Mesenchymal stem cell (in vitro differentiated cells and primary cell): ENCODE measurements around the gene TMEM132A.

Experiments
- DNase-seq: peaks from one replicate; pipeline ENCODE4 v3.0.0-alpha.2; 2013
- H2AFZ ChIP-seq: one replicate; pipeline ENCODE4 v1.6.1; 2013; ENCODE audit warnings: low read depth, mild to moderate bottlenecking, control low read depth, inconsistent platforms, low read length, moderate library complexity
- H2AK5ac ChIP-seq: 2 replicates; pipeline ENCODE4 v1.6.1; 2013; ENCODE audit warnings: low read length, moderate library complexity, mild to moderate bottlenecking, inconsistent platforms; ENCODE audit not compliant: severe bottlenecking
- H2BK120ac ChIP-seq: one replicate; pipeline ENCODE4 v1.6.1; 2013; ENCODE audit warnings: low read depth, mild to moderate bottlenecking, inconsistent platforms, low read length, moderate library complexity
- H2BK12ac ChIP-seq, 2 experiments: one replicate each; pipeline ENCODE4 v1.6.1; 2013; ENCODE audit warnings: inconsistent platforms in 2 of 2, low read length in 2 of 2, mild to moderate bottlenecking in 2 of 2, moderate library complexity in 2 of 2, control low read depth in 1 of 2
- H2BK15ac ChIP-seq: one replicate; pipeline ENCODE4 v1.6.1; 2013; ENCODE audit warnings: mild to moderate bottlenecking, low read depth, inconsistent platforms; ENCODE audit not compliant: poor library complexity, severe bottlenecking
- H2BK5ac ChIP-seq: 2 replicates; pipeline ENCODE4 v1.6.1; 2013; ENCODE audit warnings: low read depth, mild to moderate bottlenecking, low read length, control low read depth, inconsistent platforms; ENCODE audit not compliant: poor library complexity, severe bottlenecking
- H3K14ac ChIP-seq, 2 experiments: one replicate each; pipeline ENCODE4 v1.6.1; 2013; ENCODE audit warnings: inconsistent platforms in 2 of 2, low read length in 2 of 2, control low read depth in 1 of 2, mild to moderate bottlenecking in 1 of 2, moderate library complexity in 1 of 2
- H3K18ac ChIP-seq, 2 experiments: one replicate each; pipeline ENCODE4 v1.6.1; 2013; ENCODE audit warnings: inconsistent platforms in 2 of 2, low read length in 2 of 2, control low read depth in 1 of 2, low read depth in 1 of 2, mild to moderate bottlenecking in 1 of 2
- H3K23ac ChIP-seq, 2 experiments: one replicate each; pipeline ENCODE4 v1.6.1; 2013; ENCODE audit warnings: inconsistent platforms in 2 of 2, low read length in 2 of 2, mild to moderate bottlenecking in 2 of 2, moderate library complexity in 2 of 2, control low read depth in 1 of 2
- H3K27ac ChIP-seq: 2 replicates; pipeline ENCODE4 v1.5.1; 2013; ENCODE audit warnings: mild to moderate bottlenecking, moderate library complexity, low read length, control low read depth, inconsistent platforms; ENCODE audit not compliant: poor library complexity, severe bottlenecking
- H3K27me3 ChIP-seq, 2 experiments: 2 replicates each; pipeline versions ENCODE4 v1.6.1 to v1.7.0; 2013; ENCODE audit warnings: low read length in 2 of 2, mild to moderate bottlenecking in 2 of 2, moderate library complexity in 2 of 2, control low read depth in 1 of 2, inconsistent platforms in 1 of 2; ENCODE audit not compliant: control insufficient read depth in 1 of 2, insufficient read depth in 1 of 2
- H3K36me3 ChIP-seq, 2 experiments: 2 replicates each; pipeline versions ENCODE4 v1.6.1 to v1.7.0; 2013; ENCODE audit warnings: low read length in 2 of 2, control low read depth in 1 of 2, inconsistent platforms in 1 of 2, low read depth in 1 of 2, mild to moderate bottlenecking in 1 of 2; ENCODE audit not compliant: insufficient read depth in 2 of 2, control insufficient read depth in 1 of 2
- H3K4ac ChIP-seq, 2 experiments: one replicate each; pipeline ENCODE4 v1.6.1; 2013; ENCODE audit warnings: inconsistent platforms in 2 of 2, low read length in 2 of 2, mild to moderate bottlenecking in 2 of 2, moderate library complexity in 2 of 2, control low read depth in 1 of 2, low read depth in 1 of 2
- H3K4me1 ChIP-seq: 2 replicates; pipeline ENCODE4 v1.6.1; 2013; ENCODE audit warnings: low read depth, low read length, control low read depth; ENCODE audit not compliant: control insufficient read depth, insufficient read depth
- H3K4me2 ChIP-seq: 2 replicates; pipeline ENCODE4 v1.6.1; 2013; ENCODE audit warnings: low read length, mild to moderate bottlenecking, inconsistent platforms; ENCODE audit not compliant: poor library complexity, severe bottlenecking
- H3K4me3 ChIP-seq, 2 experiments: 2 replicates each; pipeline versions ENCODE4 v1.5.1 to v1.7.0; 2013; ENCODE audit warnings: low read length in 2 of 2, mild to moderate bottlenecking in 2 of 2, control low read depth in 1 of 2, low read depth in 1 of 2; ENCODE audit not compliant: insufficient read depth in 1 of 2
- H3K79me1 ChIP-seq: replicated peaks from 2 replicates; pipeline ENCODE4 v1.6.1; 2013; ENCODE audit warnings: mild to moderate bottlenecking, control low read depth, low read length, inconsistent platforms; ENCODE audit not compliant: poor library complexity, severe bottlenecking
- H3K9ac ChIP-seq: 2 replicates; pipeline ENCODE4 v1.7.0; 2013; ENCODE audit warnings: mild to moderate bottlenecking, low read length, moderate library complexity
- H3K9me3 ChIP-seq: 2 replicates; pipeline ENCODE4 v1.7.0; 2013; ENCODE audit warnings: mild to moderate bottlenecking, low read length; ENCODE audit not compliant: control insufficient read depth
- H4K8ac ChIP-seq: one replicate; pipeline ENCODE4 v1.6.1; 2013; ENCODE audit warnings: inconsistent platforms, mild to moderate bottlenecking, low read length, moderate library complexity
- H4K91ac ChIP-seq: one replicate; pipeline ENCODE4 v1.6.1; 2013; ENCODE audit warnings: mild to moderate bottlenecking, low read length, inconsistent platforms
- WGBS: methylation state at CpG from one replicate; pipeline ENCODE4 v1.1.7; 2013; ENCODE audit warnings: mixed read lengths; 5-methylcytosine and 5-hydroxymethylcytosine counted together

TMEM132A gene

DNA sequence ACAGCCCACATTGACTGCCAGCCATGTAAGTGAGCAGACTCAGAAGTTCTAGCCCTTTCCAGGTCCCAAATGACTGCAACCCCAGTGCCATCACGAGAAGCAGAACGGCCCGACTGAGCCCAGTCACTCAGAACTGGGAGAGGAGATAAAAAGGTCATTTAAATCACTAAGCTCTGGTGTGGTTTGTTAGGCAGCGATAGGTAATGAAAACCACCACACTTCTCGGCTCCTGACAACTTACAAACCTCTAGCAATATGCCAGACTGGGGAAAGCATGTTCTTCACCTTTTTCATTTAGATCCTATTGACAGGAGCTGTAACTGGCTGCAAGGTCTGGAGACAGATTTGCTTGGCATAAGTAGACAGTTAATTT lies 21.0 kb downstream of the TMEM132A start:
- 82% methylated on average over 3 of the region's 5 CpGs for WGBS
- H3K9ac ChIP-seq: no peak overlapping the region
- H4K8ac ChIP-seq: no peak overlapping the region

DNA sequence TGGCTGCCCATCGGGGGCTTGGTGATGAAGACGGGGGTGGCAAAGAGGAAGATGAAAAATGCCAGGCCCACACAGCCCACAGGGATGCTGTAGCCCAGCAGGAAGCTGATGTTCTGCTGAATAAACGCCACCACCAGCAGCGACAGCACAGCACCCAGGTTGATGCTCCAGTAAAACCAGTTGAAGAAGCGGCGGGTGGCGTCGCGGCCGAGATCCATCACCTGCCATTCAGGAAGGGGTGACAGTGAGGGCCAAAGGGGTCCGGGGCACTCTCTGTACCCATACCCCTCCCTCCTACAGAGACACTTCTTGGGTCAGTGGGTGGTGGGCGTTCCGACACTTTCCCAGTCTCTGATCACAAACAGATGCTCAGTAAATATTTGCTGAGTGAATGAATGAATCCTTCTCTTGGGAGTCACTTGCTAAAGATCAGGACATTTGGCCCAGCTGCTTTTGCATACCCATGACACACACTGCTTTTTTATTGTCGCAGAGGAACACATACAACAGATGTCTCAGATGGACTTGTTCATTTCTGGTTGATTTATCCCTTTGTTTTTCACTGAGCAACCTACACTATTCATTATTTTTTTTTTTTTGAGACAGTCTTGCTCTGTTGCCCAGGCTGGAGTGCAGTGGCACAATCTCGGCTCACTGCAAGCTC lies 22.5 kb downstream of the TMEM132A start:
- Histone ChIP-seq H3K14ac (no peak overlapping the region), H3K23ac (no peak overlapping the region), H2BK15ac (no peak overlapping the region), H3K9ac (no peak overlapping the region), H3K9me3 (no peaks in the 10 kb centered on the region), H2BK5ac (no peak overlapping the region), H3K4me1 (peaks cover 14% of the 10 kb centered on the region), H3K4ac (no peak overlapping the region), H3K27ac (no peak overlapping the region), H3K79me1 (peaks cover 10% of the 10 kb centered on the region), H2BK120ac (no peak overlapping the region), H3K36me3 (peaks cover 21 to 37% of the 10 kb centered on the region in 2 experiments), H4K8ac (no peak overlapping the region), H3K27me3 (no peaks in the 10 kb centered on the region), H3K4me2 (no peak overlapping the region), H3K4me3 (no peak overlapping the region), H3K18ac (no peak overlapping the region), H2AK5ac (no peak overlapping the region), H2AFZ (no peak overlapping the region), H4K91ac (no peak overlapping the region), H2BK12ac (no peak overlapping the region)
- 89% methylated on average over 6 of the region's 15 CpGs for WGBS
- DNase-seq: no peak

More for the DNA sequence above, 21.0 kb downstream of the TMEM132A start:
- H3K4ac ChIP-seq: no peak overlapping the region
- H2AK5ac ChIP-seq: no peak overlapping the region
- no peak overlapping the region for H3K14ac ChIP-seq
- H3K27ac ChIP-seq: no peak overlapping the region
- no peak overlapping the region for H2BK15ac ChIP-seq
- no peak overlapping the region for H2BK5ac ChIP-seq
- H3K9me3 ChIP-seq: no peaks in the 10 kb centered on the region
- DNase-seq: no peak
- H2AFZ ChIP-seq: no peak overlapping the region
- no peak overlapping the region for H4K91ac ChIP-seq
- peaks cover 6% of the 10 kb centered on the region for H3K79me1 ChIP-seq
- H3K36me3 ChIP-seq: peaks cover 27 to 51% of the 10 kb centered on the region in 2 experiments
- H3K4me3 ChIP-seq: no peak overlapping the region
- H2BK12ac ChIP-seq: no peak overlapping the region
- no peak overlapping the region for H3K18ac ChIP-seq
- H3K23ac ChIP-seq: no peak overlapping the region
- no peak overlapping the region for H3K4me2 ChIP-seq
- peaks cover 4% of the 10 kb centered on the region for H3K4me1 ChIP-seq
- no peak overlapping the region for H2BK120ac ChIP-seq
- no peaks in the 10 kb centered on the region for H3K27me3 ChIP-seq

DNA sequence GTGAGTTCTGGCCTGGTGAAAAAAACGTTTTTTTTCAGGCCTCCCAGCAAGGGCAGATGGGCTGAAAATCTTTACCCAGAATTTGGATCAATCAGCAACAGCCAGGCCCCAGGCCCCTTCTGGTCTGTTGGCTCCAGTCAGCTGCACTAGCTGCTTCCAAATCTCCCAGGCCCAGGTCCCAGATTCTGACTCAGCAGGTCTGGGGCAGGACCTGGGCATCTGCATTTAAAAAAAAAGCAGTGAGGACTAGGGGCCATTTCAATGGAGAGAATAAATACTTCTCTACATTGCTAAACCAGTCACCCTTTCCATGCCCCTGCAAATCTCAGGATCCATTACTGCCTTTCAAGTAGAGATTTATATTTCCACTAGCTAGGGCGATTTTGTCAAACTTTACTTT lies 23.4 kb downstream of the TMEM132A start:
- H3K4me3 ChIP-seq: no peak overlapping the region
- H2BK5ac ChIP-seq: no peak overlapping the region
- no peak overlapping the region for H2BK12ac ChIP-seq
- H3K9me3 ChIP-seq: no peaks in the 10 kb centered on the region
- peaks cover 10% of the 10 kb centered on the region for H3K79me1 ChIP-seq
- no peaks in the 10 kb centered on the region for H3K27me3 ChIP-seq
- no peak overlapping the region for H2BK120ac ChIP-seq
- no peak for DNase-seq
- H3K18ac ChIP-seq: no peak overlapping the region
- 50% methylated on average over 2 of the region's 2 CpGs for WGBS
- no peak overlapping the region for H3K23ac ChIP-seq
- no peak overlapping the region for H2AK5ac ChIP-seq
- no peak overlapping the region for H3K4me2 ChIP-seq
- no peak overlapping the region for H4K91ac ChIP-seq
- H2BK15ac ChIP-seq: no peak overlapping the region
- H3K14ac ChIP-seq: no peak overlapping the region
- H3K4ac ChIP-seq: no peak overlapping the region
- H3K9ac ChIP-seq: peak overlapping the region; percentile 51
- H3K36me3 ChIP-seq: peaks cover 12 to 27% of the 10 kb centered on the region in 2 experiments
- no peak overlapping the region for H2AFZ ChIP-seq
- no peak overlapping the region for H3K27ac ChIP-seq
- H3K4me1 ChIP-seq: peaks cover 22% of the 10 kb centered on the region
- H4K8ac ChIP-seq: no peak overlapping the region

DNA sequence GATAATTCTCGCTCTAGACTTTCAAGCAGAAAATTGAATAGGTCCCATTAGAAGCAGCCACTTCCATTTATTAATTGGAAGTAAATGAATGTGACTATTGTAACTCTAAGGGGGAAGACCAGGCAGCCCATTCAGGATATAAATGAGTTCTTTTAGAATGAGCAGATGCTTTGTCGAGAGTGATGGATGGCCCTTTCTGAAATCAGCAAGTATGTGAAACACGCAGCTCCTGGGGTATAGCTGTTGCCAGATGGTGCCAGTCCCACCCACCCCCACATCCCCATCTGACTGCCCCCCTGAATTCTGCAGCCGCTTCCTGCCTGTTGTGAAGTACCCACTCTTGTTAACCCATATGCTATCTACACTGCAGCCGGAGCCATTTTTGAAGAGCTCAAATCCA lies 24.0 kb downstream of the TMEM132A start:
- Histone ChIP-seq H3K27me3 (no peaks in the 10 kb centered on the region), H4K91ac (no peak overlapping the region), H3K23ac (no peak overlapping the region), H3K4me1 (peaks cover 23% of the 10 kb centered on the region), H3K9ac (no peak overlapping the region), H3K4me2 (no peak overlapping the region), H4K8ac (no peak overlapping the region), H3K14ac (no peak overlapping the region), H3K4ac (no peak overlapping the region), H2AK5ac (no peak overlapping the region), H2BK12ac (no peak overlapping the region), H3K79me1 (peaks cover 10% of the 10 kb centered on the region), H2BK5ac (no peak overlapping the region), H2AFZ (no peak overlapping the region), H2BK120ac (no peak overlapping the region), H3K27ac (no peak overlapping the region), H2BK15ac (no peak overlapping the region), H3K9me3 (no peaks in the 10 kb centered on the region), H3K36me3 (peaks cover 10 to 25% of the 10 kb centered on the region in 2 experiments), H3K4me3 (no peak overlapping the region), H3K18ac (no peak overlapping the region)
- WGBS: 75% methylated on average over 5 of the region's 5 CpGs
- no peak for DNase-seq
